HCT116 (cell line): ENCODE measurements around the gene RASGRP2. TPM values are rescaled to one million over a fixed set of nuclear protein-coding genes. Genes with fewer than 3 reads are reported as not detected.

ENCODE experiments used
- ATAC-seq: fragments of 200-7000 bp; cut with Tn5 transposase; 2 replicates; pipeline ENCODE4 v1.9.1; 2020; ENCODE audit warnings: mild to moderate bottlenecking, moderate library complexity
- BruUV-seq: library from RNA; stranded (reverse); fragments of 400-500 nt; replicated peaks from 2 replicates; lab custom pipeline; 2021; lab: Mats Ljungman, UMichigan
- CTCF ChIA-PET: fragments of 300-600 bp; sonication (Branson Sonifier 250); formaldehyde crosslinking; loops from one replicate; lab custom pipeline; 2021; ENCODE audit warnings: antibody characterized with exemption; lab: Charles Lee
- POLR2A ChIA-PET: fragments of 300-600, 350-600 bp; sonication (Branson Sonifier 250); formaldehyde crosslinking; loops from one replicate; lab custom pipeline; 2021; ENCODE audit warnings: antibody characterized with exemption; lab: Charles Lee
- RAD21 ChIA-PET, 2 experiments: fragments of 300-600 bp; sonication (Branson Sonifier 250); formaldehyde crosslinking; loops; one replicate each; lab custom pipeline; 2023; ENCODE audit warnings: low total read pairs in 2 of 2; ENCODE audit not compliant: uncharacterized antibody in 2 of 2, unreplicated experiment in 2 of 2, low non-redundant PET in 1 of 2; lab: Charles Lee
- DNase-seq: peaks from one replicate; pipeline ENCODE4 v3.0.0-alpha.2; 2010; ENCODE audit warnings: low read depth, low spot score
- H2AFZ ChIP-seq: fragments of 200-600 bp; shearing (Covaris generic), sonication (generic); 2 replicates; pipeline ENCODE4 v1.6.1; 2017; ENCODE audit warnings: low read depth, mixed run types, mixed read lengths, antibody characterized with exemption, low read length; ENCODE audit not compliant: poor library complexity, severe bottlenecking
- H3K27ac ChIP-seq: 2 replicates; pipeline ENCODE4 v1.5.1; 2012; ENCODE audit warnings: low read depth, low read length
- H3K27me3 ChIP-seq: fragments of 200-600 bp; sonication (generic); 2 replicates; pipeline ENCODE4 v1.6.1; 2016; ENCODE audit warnings: mixed run types, low read length, mixed read lengths; ENCODE audit not compliant: insufficient read depth
- H3K36me3 ChIP-seq, 2 experiments: fragments of 200-500 bp in 1 of 2; fragments of 200-600 bp in 1 of 2; sonication (Bioruptor generic) in 1 of 2; sonication (generic) in 1 of 2; 2 replicates each; pipeline versions ENCODE4 v1.5.1 to v1.6.1; 2014 to 2016; ENCODE audit warnings: low read length in 2 of 2, inconsistent platforms in 1 of 2, mixed read lengths in 1 of 2, mixed run types in 1 of 2; ENCODE audit not compliant: insufficient read depth in 2 of 2, control insufficient read depth in 1 of 2
- H3K4me1 ChIP-seq, 2 experiments: fragments of 200-600 bp in 1 of 2; sonication (generic) in 1 of 2; 2 replicates each; pipeline versions ENCODE4 v1.5.1 to v1.6.1; 2012 to 2017; ENCODE audit warnings: low read length in 2 of 2, inconsistent platforms in 1 of 2, mild to moderate bottlenecking in 1 of 2, mixed read lengths in 1 of 2, mixed run types in 1 of 2, moderate library complexity in 1 of 2; ENCODE audit not compliant: insufficient read depth in 2 of 2, control insufficient read depth in 1 of 2
- H3K4me2 ChIP-seq: fragments of 200-600 bp; sonication (generic); 2 replicates; pipeline ENCODE4 v1.6.1; 2017; ENCODE audit warnings: mixed run types, low read length, mixed read lengths
- H3K4me3 ChIP-seq, 2 experiments: fragments of 200-600 bp in 1 of 2; sonication (generic) in 1 of 2; replicated peaks in 1 of 2; 2 replicates each; pipeline ENCODE4 v1.5.1; 2011 to 2016; ENCODE audit warnings: low read length in 2 of 2, control low read depth in 1 of 2, low read depth in 1 of 2, mild to moderate bottlenecking in 1 of 2, mixed read lengths in 1 of 2, mixed run types in 1 of 2
- H3K79me2 ChIP-seq: fragments of 200-600 bp; sonication (generic); 2 replicates; pipeline ENCODE4 v1.6.1; 2017; ENCODE audit warnings: mild to moderate bottlenecking, mixed run types, low read length, moderate library complexity, mixed read lengths; ENCODE audit not compliant: insufficient read depth
- H3K9ac ChIP-seq: fragments of 200-600 bp; sonication (generic); 2 replicates; pipeline ENCODE4 v1.6.1; 2016; ENCODE audit warnings: low read length, mixed read lengths
- H3K9me2 ChIP-seq: fragments of 200-600 bp; sonication (generic), shearing (Covaris generic); 2 replicates; pipeline ENCODE4 v1.6.1; 2017; ENCODE audit warnings: mixed run types, mild to moderate bottlenecking, moderate library complexity; ENCODE audit not compliant: insufficient read depth
- H3K9me3 ChIP-seq, 2 experiments: fragments of 200-500 bp in 1 of 2; fragments of 200-600 bp in 1 of 2; sonication (Bioruptor generic) in 1 of 2; sonication (generic) in 1 of 2; 2 replicates each; pipeline ENCODE4 v1.6.1; 2014 to 2017; ENCODE audit warnings: low read length in 2 of 2, mixed read lengths in 2 of 2, inconsistent platforms in 1 of 2, low read depth in 1 of 2, mild to moderate bottlenecking in 1 of 2, mixed run types in 1 of 2, moderate library complexity in 1 of 2; ENCODE audit not compliant: control insufficient read depth in 1 of 2, insufficient read depth in 1 of 2
- H4K20me1 ChIP-seq: fragments of 200-600 bp; sonication (generic), shearing (Covaris generic); 2 replicates; pipeline ENCODE4 v1.6.1; 2017; ENCODE audit warnings: mixed run types, mild to moderate bottlenecking, moderate library complexity; ENCODE audit not compliant: insufficient read depth
- EGR1 ChIP-seq: IDR thresholded peaks from 2 replicates; pipeline ENCODE4 v1.6.1; 2012; ENCODE audit warnings: low read depth
- ELF1 ChIP-seq: IDR thresholded peaks from 2 replicates; pipeline ENCODE4 v1.6.1; 2012; ENCODE audit warnings: low read depth, borderline replicate concordance
- EZH2 ChIP-seq: fragments of 200-600 bp; sonication (generic); IDR thresholded peaks from 2 replicates; pipeline ENCODE4 v1.6.1; 2017; ENCODE audit warnings: antibody characterized with exemption, mixed run types
- POLR2A ChIP-seq: IDR thresholded peaks from 2 replicates; pipeline ENCODE4 v1.7.0; 2011; ENCODE audit warnings: borderline replicate concordance; ENCODE audit not compliant: insufficient read depth, insufficient read length; ENCODE audit errors: extremely low read depth
- POLR2AphosphoS5 ChIP-seq: IDR thresholded peaks from 2 replicates; pipeline ENCODE4 v1.6.1; 2011; ENCODE audit warnings: mild to moderate bottlenecking, low read depth, low read length, moderate library complexity
- SIN3A ChIP-seq: IDR thresholded peaks from 2 replicates; pipeline ENCODE4 v1.6.1; 2012; ENCODE audit warnings: low read depth
- SP1 ChIP-seq: IDR thresholded peaks from 2 replicates; pipeline ENCODE4 v1.6.1; 2012; ENCODE audit warnings: low read depth
- TCF7L2 ChIP-seq: IDR thresholded peaks from 2 replicates; pipeline ENCODE4 v1.7.0; 2011; ENCODE audit warnings: borderline replicate concordance, inconsistent platforms; ENCODE audit not compliant: insufficient read depth, insufficient read length; ENCODE audit errors: extremely low read depth
- YY1 ChIP-seq: IDR thresholded peaks from 2 replicates; pipeline ENCODE4 v1.6.1; 2011; ENCODE audit warnings: low read length, low read depth, moderate library complexity, mild to moderate bottlenecking; ENCODE audit not compliant: insufficient replicate concordance; ENCODE audit errors: extremely low read depth
- ZFX ChIP-seq: fragments of 450-650 bp; IDR thresholded peaks from 2 replicates; pipeline ENCODE4 v1.6.1; 2017
- intact Hi-C: fragments of 100-400 bp; cut with micrococcal nuclease; formaldehyde crosslinking; loops from 2 replicates; pipeline ENCODE4 v1.10.0; 2022
- total RNA-seq: library from RNA; stranded (reverse); gene quantifications from one replicate; pipeline ENCODE4 v1.2.1, GENCODE V29; 2021; ENCODE audit not compliant: unreplicated experiment
- TF ChIP-seq, protein P1 (sequence below), 3 experiments: fragments of 200-600 bp in 1 of 3; sonication (generic) in 1 of 3; IDR thresholded peaks in 2 of 3; conservative IDR thresholded peaks in 1 of 3; 2 replicates each; pipeline ENCODE4 v1.5.1; 2012 to 2017; ENCODE audit warnings: low read depth in 2 of 3, low read length in 2 of 3, antibody characterized with exemption in 1 of 3, borderline replicate concordance in 1 of 3, control low read depth in 1 of 3, mild to moderate bottlenecking in 1 of 3, mixed read lengths in 1 of 3, mixed run types in 1 of 3, moderate library complexity in 1 of 3; ENCODE audit not compliant: insufficient read depth in 1 of 3
- TF ChIP-seq, protein P2 (sequence below): IDR thresholded peaks from 2 replicates; pipeline ENCODE4 v1.6.1; 2012
- TF ChIP-seq, protein P3 (sequence below): IDR thresholded peaks from 2 replicates; pipeline ENCODE4 v1.6.1; 2012; ENCODE audit warnings: low read depth
- TF ChIP-seq, protein P4 (sequence below): IDR thresholded peaks from 2 replicates; pipeline ENCODE4 v1.6.1; 2011; ENCODE audit warnings: mild to moderate bottlenecking, low read length, moderate library complexity; ENCODE audit not compliant: insufficient replicate concordance; ENCODE audit errors: extremely low read depth

The RASGRP2 gene
- total RNA-seq, 1 experiment from 2014 or later = 12.8 TPM

DNA sequence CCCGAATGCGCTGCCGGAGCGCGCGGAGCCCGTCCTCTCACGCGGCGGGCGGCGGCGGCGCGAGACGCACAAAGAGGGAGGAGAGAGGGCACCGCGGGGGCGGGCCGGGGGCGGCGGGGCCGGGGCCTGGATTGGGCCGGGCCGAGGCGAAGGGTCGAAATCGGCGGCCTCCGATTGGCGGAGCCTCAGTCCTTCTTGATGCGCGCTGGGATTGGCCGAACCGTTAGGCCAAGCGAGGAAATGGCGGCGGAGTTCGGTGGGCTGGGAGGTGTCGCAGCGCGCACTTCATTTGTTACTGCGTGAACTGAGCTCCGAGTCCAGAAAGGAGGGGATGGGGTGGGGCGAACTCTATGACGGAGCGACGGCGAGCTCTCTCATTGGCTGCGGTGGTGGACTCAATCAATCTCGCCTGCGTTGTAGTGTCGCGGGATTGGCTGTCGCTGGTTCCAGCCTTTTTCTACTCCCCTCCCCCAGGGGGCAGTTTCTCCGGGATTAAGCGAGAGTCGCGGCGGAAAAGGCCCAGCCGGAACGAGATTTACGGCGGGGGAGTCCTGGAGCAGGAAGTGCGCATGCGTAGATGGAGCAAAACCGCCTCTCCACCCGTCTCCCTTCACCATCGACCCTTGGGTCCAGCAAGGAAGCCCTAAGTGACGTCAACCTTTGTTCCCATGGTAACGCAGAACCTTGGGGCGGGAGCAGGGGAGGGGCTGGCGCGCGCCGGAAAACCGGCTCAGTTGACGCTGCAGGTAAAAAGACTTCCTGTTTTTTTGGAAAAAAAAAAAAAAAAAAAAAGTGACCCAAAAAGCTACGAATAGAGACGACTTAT lies 34.7 kb upstream of the RASGRP2 start, which contains the start of gene SF1:
Gene SF1 (minus strand): TSS at position 70 of the 826 bp plus-strand sequence. CDS start 150 bp downstream, outside the sequence.
- Histone ChIP-seq H3K4me2 (peak within 1 kb of the TSS; percentile 87), H3K27me3 (no peaks in the 10 kb centered on the region), H2AFZ (no peak within 1 kb of the TSS), H3K9ac (peak within 1 kb of the TSS; percentile 95), H4K20me1 (peaks cover 35% of the 10 kb centered on the region), H3K36me3 (peaks cover 34 to 37% of the 10 kb centered on the region in 2 experiments), H3K9me3 (no peaks in the 10 kb centered on the region), H3K4me1 (peaks cover 13 to 32% of the 10 kb centered on the region in 2 experiments; a peak in 3 of 4 replicates), H3K79me2 (peaks cover 39% of the 10 kb centered on the region), H3K4me3 (peak within 1 kb of the TSS; percentile 92 to 99), H3K27ac (peak within 1 kb of the TSS; percentile 99), H3K9me2 (no peaks in the 10 kb centered on the region)
- intact Hi-C loops = no loop called here
- TF ChIP-seq, protein P1, sequence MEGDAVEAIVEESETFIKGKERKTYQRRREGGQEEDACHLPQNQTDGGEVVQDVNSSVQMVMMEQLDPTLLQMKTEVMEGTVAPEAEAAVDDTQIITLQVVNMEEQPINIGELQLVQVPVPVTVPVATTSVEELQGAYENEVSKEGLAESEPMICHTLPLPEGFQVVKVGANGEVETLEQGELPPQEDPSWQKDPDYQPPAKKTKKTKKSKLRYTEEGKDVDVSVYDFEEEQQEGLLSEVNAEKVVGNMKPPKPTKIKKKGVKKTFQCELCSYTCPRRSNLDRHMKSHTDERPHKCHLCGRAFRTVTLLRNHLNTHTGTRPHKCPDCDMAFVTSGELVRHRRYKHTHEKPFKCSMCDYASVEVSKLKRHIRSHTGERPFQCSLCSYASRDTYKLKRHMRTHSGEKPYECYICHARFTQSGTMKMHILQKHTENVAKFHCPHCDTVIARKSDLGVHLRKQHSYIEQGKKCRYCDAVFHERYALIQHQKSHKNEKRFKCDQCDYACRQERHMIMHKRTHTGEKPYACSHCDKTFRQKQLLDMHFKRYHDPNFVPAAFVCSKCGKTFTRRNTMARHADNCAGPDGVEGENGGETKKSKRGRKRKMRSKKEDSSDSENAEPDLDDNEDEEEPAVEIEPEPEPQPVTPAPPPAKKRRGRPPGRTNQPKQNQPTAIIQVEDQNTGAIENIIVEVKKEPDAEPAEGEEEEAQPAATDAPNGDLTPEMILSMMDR (IDR thresholded peaks at IDR 0.05 in 2 of 3, conservative IDR thresholded peaks at IDR 0.05 in 1 of 3; ENCODE audit: borderline replicate concordance in 1 of 3, insufficient read depth in 1 of 3, low read depth in 2 of 3, low read length in 2 of 3) = no peak
- peak; percentile 77 for TF ChIP-seq EGR1
- peak; percentile 61; the same call in 1 of the 2 replicates for TF ChIP-seq ZFX
- peak; percentile 21 for TF ChIP-seq TCF7L2
- no peak for TF ChIP-seq EZH2
- peak; percentile 54 for TF ChIP-seq POLR2A
- TF ChIP-seq SIN3A = peak; percentile 50
- TF ChIP-seq ELF1 = peak; percentile 64; the same call in 1 of the 2 replicates
- peak; percentile 88 for TF ChIP-seq YY1
- TF ChIP-seq, protein P2, sequence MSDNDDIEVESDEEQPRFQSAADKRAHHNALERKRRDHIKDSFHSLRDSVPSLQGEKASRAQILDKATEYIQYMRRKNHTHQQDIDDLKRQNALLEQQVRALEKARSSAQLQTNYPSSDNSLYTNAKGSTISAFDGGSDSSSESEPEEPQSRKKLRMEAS = peak; percentile 50; the same call in 1 of the 2 replicates
- TF ChIP-seq SP1 = peak; percentile 55; the same call in 1 of the 2 replicates
- TF ChIP-seq, protein P3, sequence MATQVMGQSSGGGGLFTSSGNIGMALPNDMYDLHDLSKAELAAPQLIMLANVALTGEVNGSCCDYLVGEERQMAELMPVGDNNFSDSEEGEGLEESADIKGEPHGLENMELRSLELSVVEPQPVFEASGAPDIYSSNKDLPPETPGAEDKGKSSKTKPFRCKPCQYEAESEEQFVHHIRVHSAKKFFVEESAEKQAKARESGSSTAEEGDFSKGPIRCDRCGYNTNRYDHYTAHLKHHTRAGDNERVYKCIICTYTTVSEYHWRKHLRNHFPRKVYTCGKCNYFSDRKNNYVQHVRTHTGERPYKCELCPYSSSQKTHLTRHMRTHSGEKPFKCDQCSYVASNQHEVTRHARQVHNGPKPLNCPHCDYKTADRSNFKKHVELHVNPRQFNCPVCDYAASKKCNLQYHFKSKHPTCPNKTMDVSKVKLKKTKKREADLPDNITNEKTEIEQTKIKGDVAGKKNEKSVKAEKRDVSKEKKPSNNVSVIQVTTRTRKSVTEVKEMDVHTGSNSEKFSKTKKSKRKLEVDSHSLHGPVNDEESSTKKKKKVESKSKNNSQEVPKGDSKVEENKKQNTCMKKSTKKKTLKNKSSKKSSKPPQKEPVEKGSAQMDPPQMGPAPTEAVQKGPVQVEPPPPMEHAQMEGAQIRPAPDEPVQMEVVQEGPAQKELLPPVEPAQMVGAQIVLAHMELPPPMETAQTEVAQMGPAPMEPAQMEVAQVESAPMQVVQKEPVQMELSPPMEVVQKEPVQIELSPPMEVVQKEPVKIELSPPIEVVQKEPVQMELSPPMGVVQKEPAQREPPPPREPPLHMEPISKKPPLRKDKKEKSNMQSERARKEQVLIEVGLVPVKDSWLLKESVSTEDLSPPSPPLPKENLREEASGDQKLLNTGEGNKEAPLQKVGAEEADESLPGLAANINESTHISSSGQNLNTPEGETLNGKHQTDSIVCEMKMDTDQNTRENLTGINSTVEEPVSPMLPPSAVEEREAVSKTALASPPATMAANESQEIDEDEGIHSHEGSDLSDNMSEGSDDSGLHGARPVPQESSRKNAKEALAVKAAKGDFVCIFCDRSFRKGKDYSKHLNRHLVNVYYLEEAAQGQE = no peak
- TF ChIP-seq, protein P4, sequence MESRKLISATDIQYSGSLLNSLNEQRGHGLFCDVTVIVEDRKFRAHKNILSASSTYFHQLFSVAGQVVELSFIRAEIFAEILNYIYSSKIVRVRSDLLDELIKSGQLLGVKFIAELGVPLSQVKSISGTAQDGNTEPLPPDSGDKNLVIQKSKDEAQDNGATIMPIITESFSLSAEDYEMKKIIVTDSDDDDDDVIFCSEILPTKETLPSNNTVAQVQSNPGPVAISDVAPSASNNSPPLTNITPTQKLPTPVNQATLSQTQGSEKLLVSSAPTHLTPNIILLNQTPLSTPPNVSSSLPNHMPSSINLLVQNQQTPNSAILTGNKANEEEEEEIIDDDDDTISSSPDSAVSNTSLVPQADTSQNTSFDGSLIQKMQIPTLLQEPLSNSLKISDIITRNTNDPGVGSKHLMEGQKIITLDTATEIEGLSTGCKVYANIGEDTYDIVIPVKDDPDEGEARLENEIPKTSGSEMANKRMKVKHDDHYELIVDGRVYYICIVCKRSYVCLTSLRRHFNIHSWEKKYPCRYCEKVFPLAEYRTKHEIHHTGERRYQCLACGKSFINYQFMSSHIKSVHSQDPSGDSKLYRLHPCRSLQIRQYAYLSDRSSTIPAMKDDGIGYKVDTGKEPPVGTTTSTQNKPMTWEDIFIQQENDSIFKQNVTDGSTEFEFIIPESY = peak; percentile 93
- peak; percentile 95 for TF ChIP-seq POLR2AphosphoS5
- BruUV-seq = no TSS peak
- ATAC-seq = peak; percentile 90
- ChIA-PET RAD21 (interaction anchor here in 1 of 2 experiments (0.8 kb wide), 1 partner anchor 236 kb away, joined by 3 read pairs; the partner anchor contains the start of gene ARL2), CTCF (interaction anchor here (0.6 to 1.4 kb wide), 7 partner anchors 9 to 333 kb away, joined by 3 to 13 read pairs (median 5); partner anchors contain the start of genes CDC42BPG and TM7SF2), POLR2A (interaction anchor here (0.5 to 1.9 kb wide), 18 partner anchors 9 to 720 kb away, joined by 3 to 11 read pairs (median 4); partner anchors contain the start of genes FAU, MALAT1, MEN1 and MRPL49)
- DNase-seq = peak; percentile 100
